Measurements from ENCODE around the gene TRIP13. TPM values are rescaled to one million over a fixed set of nuclear protein-coding genes. Genes with fewer than 3 reads are reported as not detected.

TRIP13 gene
- total and polyA plus RNA-seq, 2 of the 13 experiments (the other 11 are each of a cell fraction or from before 2014, with no cell fraction given): 13.5 to 33.0 TPM

DNA sequence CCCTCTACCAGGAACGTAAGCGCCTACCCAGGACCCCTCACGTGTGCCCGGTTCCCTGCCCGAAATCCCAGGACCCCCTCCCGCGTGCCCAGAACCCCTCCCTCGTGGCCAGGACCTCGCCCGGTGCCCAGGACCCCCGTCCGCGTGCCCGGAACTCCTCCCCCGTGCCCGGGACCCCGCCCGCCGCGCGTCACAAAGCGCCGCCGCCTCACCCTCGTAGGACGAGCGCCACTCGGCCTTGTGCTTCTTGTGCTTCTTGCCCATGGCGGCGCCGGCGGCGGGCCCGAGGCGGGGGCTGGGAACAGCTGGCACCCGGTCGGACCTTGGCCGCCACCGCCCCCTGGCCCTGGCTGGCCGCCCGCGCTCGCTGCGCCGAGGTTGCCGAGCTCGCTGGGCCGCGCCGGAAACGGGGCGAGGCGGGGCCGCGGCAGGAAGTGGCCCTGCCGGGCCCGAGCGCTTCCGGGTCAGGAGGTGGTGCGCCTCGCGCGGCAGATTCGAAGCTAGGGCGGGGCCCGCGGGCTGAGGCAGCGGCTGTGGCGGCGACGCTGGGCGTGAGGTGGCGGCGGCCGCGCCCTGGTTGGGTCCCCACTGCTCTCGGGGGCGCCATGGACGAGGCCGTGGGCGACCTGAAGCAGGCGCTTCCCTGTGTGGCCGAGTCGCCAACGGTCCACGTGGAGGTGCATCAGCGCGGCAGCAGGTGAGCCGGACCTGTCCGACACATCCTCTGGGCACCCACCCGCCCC is at the start of gene TRIP13, which contains the start of gene BRD9 (continued):
- TF ChIP-seq, protein P1, sequence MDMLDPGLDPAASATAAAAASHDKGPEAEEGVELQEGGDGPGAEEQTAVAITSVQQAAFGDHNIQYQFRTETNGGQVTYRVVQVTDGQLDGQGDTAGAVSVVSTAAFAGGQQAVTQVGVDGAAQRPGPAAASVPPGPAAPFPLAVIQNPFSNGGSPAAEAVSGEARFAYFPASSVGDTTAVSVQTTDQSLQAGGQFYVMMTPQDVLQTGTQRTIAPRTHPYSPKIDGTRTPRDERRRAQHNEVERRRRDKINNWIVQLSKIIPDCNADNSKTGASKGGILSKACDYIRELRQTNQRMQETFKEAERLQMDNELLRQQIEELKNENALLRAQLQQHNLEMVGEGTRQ (IDR thresholded peaks at IDR 0.05; ENCODE audit: low read depth, low read length): no peak
- TF ChIP-seq, protein P1 (CRISPR knock-in tag; IDR thresholded peaks at IDR 0.05; ENCODE audit: borderline replicate concordance): no peak
- TF ChIP-seq ZNF530 (CRISPR knock-in tag; IDR thresholded peaks at IDR 0.05; ENCODE audit: low read depth) (no peak), DR1 (CRISPR knock-in tag; IDR thresholded peaks at IDR 0.05) (peak; percentile 20; the same call in 1 of the 2 replicates), SALL1 (CRISPR knock-in tag; IDR thresholded peaks at IDR 0.05) (peak; percentile 51; the same call in 1 of the 2 replicates), ISX (CRISPR knock-in tag; conservative IDR thresholded peaks at IDR 0.05) (0 out of 2 replicates have a peak, but pooled peaks have one; percentile 24), MXD4 (CRISPR knock-in tag; IDR thresholded peaks at IDR 0.05) (peak; percentile 99), PHF8 (CRISPR knock-in tag; IDR thresholded peaks at IDR 0.05) (peak; percentile 71), KDM5B (CRISPR knock-in tag; IDR thresholded peaks at IDR 0.05; ENCODE audit: borderline replicate concordance) (peak; percentile 33; the same call in 1 of the 2 replicates), SP1 (IDR thresholded peaks at IDR 0.05) (no peak), SP1 (CRISPR knock-in tag; IDR thresholded peaks at IDR 0.05) (peak; percentile 60), GABPA (IDR thresholded peaks at IDR 0.05; ENCODE audit: low read depth, low read length) (no peak), GABPA (CRISPR knock-in tag; IDR thresholded peaks at IDR 0.05; ENCODE audit: low read depth) (peak; percentile 89), TGIF2 (CRISPR knock-in tag; IDR thresholded peaks at IDR 0.05) (peak; percentile 80; the same call in 1 of the 2 replicates), ZNF468 (CRISPR knock-in tag; IDR thresholded peaks at IDR 0.05) (0 out of 2 replicates have a peak, but pooled peaks have one; percentile 61), RXRA (CRISPR knock-in tag; IDR thresholded peaks at IDR 0.05) (peak; percentile 29; the same call in 1 of the 2 replicates)
- TF ChIP-seq, protein P2, sequence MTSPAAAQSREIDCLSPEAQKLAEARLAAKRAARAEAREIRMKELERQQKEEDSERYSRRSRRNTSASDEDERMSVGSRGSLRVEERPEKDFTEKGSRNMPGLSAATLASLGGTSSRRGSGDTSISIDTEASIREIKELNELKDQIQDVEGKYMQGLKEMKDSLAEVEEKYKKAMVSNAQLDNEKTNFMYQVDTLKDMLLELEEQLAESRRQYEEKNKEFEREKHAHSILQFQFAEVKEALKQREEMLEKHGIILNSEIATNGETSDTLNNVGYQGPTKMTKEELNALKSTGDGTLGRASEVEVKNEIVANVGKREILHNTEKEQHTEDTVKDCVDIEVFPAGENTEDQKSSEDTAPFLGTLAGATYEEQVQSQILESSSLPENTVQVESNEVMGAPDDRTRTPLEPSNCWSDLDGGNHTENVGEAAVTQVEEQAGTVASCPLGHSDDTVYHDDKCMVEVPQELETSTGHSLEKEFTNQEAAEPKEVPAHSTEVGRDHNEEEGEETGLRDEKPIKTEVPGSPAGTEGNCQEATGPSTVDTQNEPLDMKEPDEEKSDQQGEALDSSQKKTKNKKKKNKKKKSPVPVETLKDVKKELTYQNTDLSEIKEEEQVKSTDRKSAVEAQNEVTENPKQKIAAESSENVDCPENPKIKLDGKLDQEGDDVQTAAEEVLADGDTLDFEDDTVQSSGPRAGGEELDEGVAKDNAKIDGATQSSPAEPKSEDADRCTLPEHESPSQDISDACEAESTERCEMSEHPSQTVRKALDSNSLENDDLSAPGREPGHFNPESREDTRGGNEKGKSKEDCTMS (CRISPR knock-in tag; conservative IDR thresholded peaks at IDR 0.05): no peak
- TF ChIP-seq, protein P3, sequence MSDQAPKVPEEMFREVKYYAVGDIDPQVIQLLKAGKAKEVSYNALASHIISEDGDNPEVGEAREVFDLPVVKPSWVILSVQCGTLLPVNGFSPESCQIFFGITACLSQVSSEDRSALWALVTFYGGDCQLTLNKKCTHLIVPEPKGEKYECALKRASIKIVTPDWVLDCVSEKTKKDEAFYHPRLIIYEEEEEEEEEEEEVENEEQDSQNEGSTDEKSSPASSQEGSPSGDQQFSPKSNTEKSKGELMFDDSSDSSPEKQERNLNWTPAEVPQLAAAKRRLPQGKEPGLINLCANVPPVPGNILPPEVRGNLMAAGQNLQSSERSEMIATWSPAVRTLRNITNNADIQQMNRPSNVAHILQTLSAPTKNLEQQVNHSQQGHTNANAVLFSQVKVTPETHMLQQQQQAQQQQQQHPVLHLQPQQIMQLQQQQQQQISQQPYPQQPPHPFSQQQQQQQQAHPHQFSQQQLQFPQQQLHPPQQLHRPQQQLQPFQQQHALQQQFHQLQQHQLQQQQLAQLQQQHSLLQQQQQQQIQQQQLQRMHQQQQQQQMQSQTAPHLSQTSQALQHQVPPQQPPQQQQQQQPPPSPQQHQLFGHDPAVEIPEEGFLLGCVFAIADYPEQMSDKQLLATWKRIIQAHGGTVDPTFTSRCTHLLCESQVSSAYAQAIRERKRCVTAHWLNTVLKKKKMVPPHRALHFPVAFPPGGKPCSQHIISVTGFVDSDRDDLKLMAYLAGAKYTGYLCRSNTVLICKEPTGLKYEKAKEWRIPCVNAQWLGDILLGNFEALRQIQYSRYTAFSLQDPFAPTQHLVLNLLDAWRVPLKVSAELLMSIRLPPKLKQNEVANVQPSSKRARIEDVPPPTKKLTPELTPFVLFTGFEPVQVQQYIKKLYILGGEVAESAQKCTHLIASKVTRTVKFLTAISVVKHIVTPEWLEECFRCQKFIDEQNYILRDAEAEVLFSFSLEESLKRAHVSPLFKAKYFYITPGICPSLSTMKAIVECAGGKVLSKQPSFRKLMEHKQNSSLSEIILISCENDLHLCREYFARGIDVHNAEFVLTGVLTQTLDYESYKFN (CRISPR knock-in tag; conservative IDR thresholded peaks at IDR 0.05): 0 out of 2 replicates have a peak, but pooled peaks have one; percentile 22
- TF ChIP-seq, protein P4, sequence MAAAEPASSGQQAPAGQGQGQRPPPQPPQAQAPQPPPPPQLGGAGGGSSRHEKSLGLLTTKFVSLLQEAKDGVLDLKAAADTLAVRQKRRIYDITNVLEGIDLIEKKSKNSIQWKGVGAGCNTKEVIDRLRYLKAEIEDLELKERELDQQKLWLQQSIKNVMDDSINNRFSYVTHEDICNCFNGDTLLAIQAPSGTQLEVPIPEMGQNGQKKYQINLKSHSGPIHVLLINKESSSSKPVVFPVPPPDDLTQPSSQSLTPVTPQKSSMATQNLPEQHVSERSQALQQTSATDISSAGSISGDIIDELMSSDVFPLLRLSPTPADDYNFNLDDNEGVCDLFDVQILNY (CRISPR knock-in tag; conservative IDR thresholded peaks at IDR 0.05): peak; percentile 99
- TF ChIP-seq, protein P5, sequence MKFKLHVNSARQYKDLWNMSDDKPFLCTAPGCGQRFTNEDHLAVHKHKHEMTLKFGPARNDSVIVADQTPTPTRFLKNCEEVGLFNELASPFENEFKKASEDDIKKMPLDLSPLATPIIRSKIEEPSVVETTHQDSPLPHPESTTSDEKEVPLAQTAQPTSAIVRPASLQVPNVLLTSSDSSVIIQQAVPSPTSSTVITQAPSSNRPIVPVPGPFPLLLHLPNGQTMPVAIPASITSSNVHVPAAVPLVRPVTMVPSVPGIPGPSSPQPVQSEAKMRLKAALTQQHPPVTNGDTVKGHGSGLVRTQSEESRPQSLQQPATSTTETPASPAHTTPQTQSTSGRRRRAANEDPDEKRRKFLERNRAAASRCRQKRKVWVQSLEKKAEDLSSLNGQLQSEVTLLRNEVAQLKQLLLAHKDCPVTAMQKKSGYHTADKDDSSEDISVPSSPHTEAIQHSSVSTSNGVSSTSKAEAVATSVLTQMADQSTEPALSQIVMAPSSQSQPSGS (CRISPR knock-in tag; IDR thresholded peaks at IDR 0.05): 0 out of 2 replicates have a peak, but pooled peaks have one; percentile 21

Data from HepG2 (cell line).